Ovary (tissue), 3 donors: Measurements from ENCODE around the gene DERL3.

ENCODE experiments used
- CTCF ChIP-seq, 3 donors: fragments of 450-650 bp in 2 of 3; fragments of 200-600 bp in 1 of 3; IDR thresholded peaks; one replicate each; pipeline versions ENCODE4 v1.5.1 to v1.8.0; 2016 to 2022; ENCODE audit warnings: antibody characterized with exemption in 3 of 3, mild to moderate bottlenecking in 1 of 3
- POLR2A ChIP-seq: fragments of 450-650 bp; IDR thresholded peaks from one replicate; pipeline ENCODE4 v1.6.1; 2017; ENCODE audit warnings: antibody characterized with exemption, mild to moderate bottlenecking, moderate library complexity
- donor health status: DM: no; HTN: no; CAD: no.

- TF ChIP-seq CTCF (IDR thresholded peaks at IDR 0.05), result no peak
- TF ChIP-seq POLR2A, result no peak
Observed at GRCh38 chr22:23833911-23834317, 4.9 kb downstream of the DERL3 start.
